Measurements from ENCODE around the gene KIAA0319L. TPM values are rescaled to one million over a fixed set of nuclear protein-coding genes. Genes with fewer than 3 reads are reported as not detected.

Gene KIAA0319L
- total RNA-seq, 4 donors from 2014 or later: 91.7 to 112 (median 97.6) TPM

DNA sequence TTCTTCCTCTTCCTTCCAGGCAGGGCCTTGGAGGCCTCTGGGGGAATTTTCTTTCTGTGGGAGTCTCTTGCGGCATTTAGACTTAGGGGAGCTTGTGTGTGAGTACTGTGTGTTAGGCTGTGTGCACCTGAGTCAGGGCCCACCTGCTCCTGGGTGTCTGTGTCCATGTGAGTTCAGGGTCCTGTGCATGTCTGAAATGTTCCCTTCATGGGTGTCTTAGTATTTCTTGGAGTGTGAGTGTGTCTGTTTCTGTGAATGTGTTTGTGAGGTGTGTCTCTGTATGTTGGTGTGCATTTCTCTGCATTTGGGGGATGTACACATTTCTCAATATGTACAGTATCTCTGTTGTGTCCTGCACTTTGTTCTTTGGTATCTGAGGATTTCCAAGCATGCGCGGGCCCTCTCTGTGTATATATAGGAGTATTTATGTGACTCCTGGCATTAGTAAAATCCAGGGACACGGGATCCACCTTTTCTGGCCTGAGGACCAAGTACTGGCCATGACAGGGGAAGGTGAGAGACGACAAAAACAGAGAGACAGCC, 18.3 kb upstream of the KIAA0319L start:
- H3K4me1 ChIP-seq: peaks cover 0 to 37% (median 24%) of the 10 kb centered on the region in 4 donors
- no peaks in the 10 kb centered on the region for H3K9me3 ChIP-seq
- H3K4me3 ChIP-seq: no peak overlapping the region
- TF ChIP-seq, protein P1, sequence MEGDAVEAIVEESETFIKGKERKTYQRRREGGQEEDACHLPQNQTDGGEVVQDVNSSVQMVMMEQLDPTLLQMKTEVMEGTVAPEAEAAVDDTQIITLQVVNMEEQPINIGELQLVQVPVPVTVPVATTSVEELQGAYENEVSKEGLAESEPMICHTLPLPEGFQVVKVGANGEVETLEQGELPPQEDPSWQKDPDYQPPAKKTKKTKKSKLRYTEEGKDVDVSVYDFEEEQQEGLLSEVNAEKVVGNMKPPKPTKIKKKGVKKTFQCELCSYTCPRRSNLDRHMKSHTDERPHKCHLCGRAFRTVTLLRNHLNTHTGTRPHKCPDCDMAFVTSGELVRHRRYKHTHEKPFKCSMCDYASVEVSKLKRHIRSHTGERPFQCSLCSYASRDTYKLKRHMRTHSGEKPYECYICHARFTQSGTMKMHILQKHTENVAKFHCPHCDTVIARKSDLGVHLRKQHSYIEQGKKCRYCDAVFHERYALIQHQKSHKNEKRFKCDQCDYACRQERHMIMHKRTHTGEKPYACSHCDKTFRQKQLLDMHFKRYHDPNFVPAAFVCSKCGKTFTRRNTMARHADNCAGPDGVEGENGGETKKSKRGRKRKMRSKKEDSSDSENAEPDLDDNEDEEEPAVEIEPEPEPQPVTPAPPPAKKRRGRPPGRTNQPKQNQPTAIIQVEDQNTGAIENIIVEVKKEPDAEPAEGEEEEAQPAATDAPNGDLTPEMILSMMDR (IDR thresholded peaks at IDR 0.05): no peak
- TF ChIP-seq EP300 (IDR thresholded peaks at IDR 0.05; ENCODE audit: low read depth) (no peak), POLR2AphosphoS5 (IDR thresholded peaks at IDR 0.05) (no peak), POLR2A (IDR thresholded peaks at IDR 0.05) (no peak)
- in situ Hi-C loops (cut with MboI; ENCODE audit: low pct_ligation_motif_present in 1 of 4, low pct_unique_long_range_greater_than_20kb in 1 of 4, low sequenced_read_pairs in 3 of 4): no loop called here
- H3K36me3 ChIP-seq: no peaks in the 10 kb centered on the region
- intact Hi-C loops (cut with DNase I; ENCODE audit: low total_unique reads): no loop called here
- no peak for DNase-seq
- H3K27ac ChIP-seq: no peak overlapping the region
- 77 to 93% methylated on average over 3 to 5 of the region's 5 CpGs for WGBS, 2 donors (ENCODE audit: low coverage in 1 of 2)
- H3K27me3 ChIP-seq: peaks cover 69% of the 10 kb centered on the region

DNA sequence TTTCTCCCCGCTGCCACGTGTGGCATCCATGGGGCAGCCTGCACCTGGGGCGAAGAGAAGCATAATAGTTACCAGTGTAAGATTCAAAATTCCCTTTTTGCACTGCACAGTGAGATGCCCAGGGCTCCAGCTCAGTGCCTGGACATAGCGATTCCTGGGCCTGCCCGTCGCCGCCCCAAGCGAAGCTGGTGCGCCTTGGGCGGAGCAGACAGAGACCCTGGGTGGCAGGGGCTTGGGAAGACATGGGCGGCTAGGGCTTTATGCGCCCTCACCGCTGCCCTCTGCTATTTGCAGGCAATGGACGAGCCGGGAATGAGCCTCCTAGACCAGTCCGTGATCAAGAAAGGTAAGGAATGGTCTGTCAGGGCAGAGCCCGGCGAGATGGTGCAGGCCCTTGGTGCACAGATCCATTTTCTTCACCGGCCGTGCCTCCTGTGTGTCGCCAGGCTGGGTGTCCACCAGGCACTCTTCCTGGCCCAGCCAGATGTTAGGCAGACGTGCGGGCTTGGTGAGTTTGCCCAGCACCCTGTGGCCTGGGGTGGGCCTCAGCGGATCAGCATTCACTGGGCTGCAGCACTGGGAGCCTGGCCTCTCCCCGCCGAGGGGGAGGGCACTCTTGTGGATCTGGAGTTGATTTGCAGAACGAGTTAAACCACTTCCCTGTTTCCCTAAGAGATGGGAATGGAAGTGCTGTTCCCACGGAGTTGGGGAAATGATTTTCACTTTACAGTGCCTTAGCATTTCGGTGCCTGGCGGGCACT, 17.6 kb upstream of the KIAA0319L start:
- intact Hi-C loops (cut with DNase I; ENCODE audit: low total_unique reads): no loop called here

GRCh38 chr1:35574125-35574654, 17.0 kb upstream of the KIAA0319L start:
- peak overlapping the region in 1 of 4 donors; percentile 41 for H3K4me3 ChIP-seq
- peaks cover 0 to 37% (median 24%) of the 10 kb centered on the region in 4 donors for H3K4me1 ChIP-seq
- no peak for DNase-seq
- H3K36me3 ChIP-seq: no peaks in the 10 kb centered on the region
- H3K27me3 ChIP-seq: peaks cover 69% of the 10 kb centered on the region
- intact Hi-C loops (cut with DNase I; ENCODE audit: low total_unique reads) (no loop called here), in situ Hi-C loops (cut with MboI; ENCODE audit: low pct_ligation_motif_present in 1 of 4, low pct_unique_long_range_greater_than_20kb in 1 of 4, low sequenced_read_pairs in 3 of 4) (loop anchor here in 3 of 4 donors (5.0 to 25.0 kb wide), 3 partner anchors 112 to 387 kb away; partner anchors contain the start of genes SFPQ (in 2 of the 3) and C1orf216 (in 1 of the 3))
- TF ChIP-seq EP300 (IDR thresholded peaks at IDR 0.05; ENCODE audit: low read depth) (no peak), POLR2A (IDR thresholded peaks at IDR 0.05) (no peak), POLR2AphosphoS5 (IDR thresholded peaks at IDR 0.05) (no peak)
- TF ChIP-seq, protein P1 (IDR thresholded peaks at IDR 0.05): no peak
- no peaks in the 10 kb centered on the region for H3K9me3 ChIP-seq
- H3K27ac ChIP-seq: no peak overlapping the region
- WGBS, 2 donors (ENCODE audit: low coverage in 1 of 2): 20 to 60% methylated on average over 1 to 31 of the region's 48 CpGs

More for the DNA sequence above, 17.6 kb upstream of the KIAA0319L start:
- H3K27ac ChIP-seq: no peak overlapping the region
- 71 to 100% methylated on average over 1 to 28 of the region's 30 CpGs for WGBS, 2 donors (ENCODE audit: low coverage in 1 of 2)
- TF ChIP-seq POLR2A (IDR thresholded peaks at IDR 0.05) (no peak), EP300 (IDR thresholded peaks at IDR 0.05; ENCODE audit: low read depth) (no peak), POLR2AphosphoS5 (IDR thresholded peaks at IDR 0.05) (no peak)
- TF ChIP-seq, protein P1 (IDR thresholded peaks at IDR 0.05): no peak
- no peak for DNase-seq
- H3K4me3 ChIP-seq: no peak overlapping the region
- peaks cover 0 to 37% (median 24%) of the 10 kb centered on the region in 4 donors for H3K4me1 ChIP-seq
- no peaks in the 10 kb centered on the region for H3K36me3 ChIP-seq
- H3K27me3 ChIP-seq: peaks cover 69% of the 10 kb centered on the region
- H3K9me3 ChIP-seq: no peaks in the 10 kb centered on the region
- in situ Hi-C loops (cut with MboI; ENCODE audit: low pct_ligation_motif_present in 1 of 4, low pct_unique_long_range_greater_than_20kb in 1 of 4, low sequenced_read_pairs in 3 of 4): loop anchor here in 3 of 4 donors (5.0 to 25.0 kb wide), 3 partner anchors 113 to 388 kb away; partner anchors contain the start of genes SFPQ (in 2 of the 3) and C1orf216 (in 1 of the 3)

All from transverse colon (tissue), 4 donors.